H1 (cell line): ENCODE data around the gene CD79A. TPM values are rescaled to one million over a fixed set of nuclear protein-coding genes. Genes with fewer than 3 reads are reported as not detected.

Source experiments
- CTCF ChIA-PET: fragments of 300-600 bp; sonication (Branson Sonifier 250); formaldehyde crosslinking; loops from one replicate; lab custom pipeline; 2021; ENCODE audit not compliant: partially characterized antibody; lab: Charles Lee
- POLR2A ChIA-PET: fragments of 300-600 bp; sonication (Branson Sonifier 250); formaldehyde crosslinking; loops from one replicate; lab custom pipeline; 2021; ENCODE audit warnings: inconsistent platforms; ENCODE audit not compliant: partially characterized antibody; lab: Charles Lee
- DNase-seq, 2 experiments: peaks; one replicate each; pipeline versions ENCODE4 v3.0.0 to v3.0.0-alpha.2; 2010 to 2022; ENCODE audit warnings: low spot score in 2 of 2, low read depth in 1 of 2, mixed read lengths in 1 of 2
- FAIRE-seq: peaks from 2 replicates; lab custom pipeline; 2011; peaks lifted over from hg19 to GRCh38; lab: Jason Lieb, UNC
- H2AFZ ChIP-seq: 2 replicates; pipeline ENCODE4 v1.8.1; 2012; ENCODE audit warnings: low read length, inconsistent platforms
- H2AK5ac ChIP-seq: 2 replicates; pipeline ENCODE4 v1.6.1; 2013; ENCODE audit warnings: low read depth, low read length
- H2BK120ac ChIP-seq: replicated peaks from 2 replicates; pipeline ENCODE3; 2013; ENCODE audit warnings: low read depth, low read length, inconsistent platforms
- H2BK12ac ChIP-seq: 2 replicates; pipeline ENCODE4 v1.6.1; 2013; ENCODE audit warnings: low read depth, low read length
- H2BK15ac ChIP-seq: 2 replicates; pipeline ENCODE4 v1.6.1; 2013; ENCODE audit warnings: low read length
- H2BK20ac ChIP-seq: 2 replicates; pipeline ENCODE4 v1.6.1; 2013; ENCODE audit warnings: low read length
- H2BK5ac ChIP-seq: 2 replicates; pipeline ENCODE4 v1.6.1; 2013; ENCODE audit warnings: low read depth, low read length
- H3K14ac ChIP-seq: 2 replicates; pipeline ENCODE4 v1.6.1; 2013; ENCODE audit warnings: inconsistent platforms; ENCODE audit not compliant: insufficient read length
- H3K18ac ChIP-seq: 2 replicates; pipeline ENCODE4 v1.6.1; 2013; ENCODE audit warnings: low read length; ENCODE audit errors: extremely low read depth
- H3K23ac ChIP-seq: 2 replicates; pipeline ENCODE4 v1.6.1; 2013; ENCODE audit warnings: inconsistent platforms; ENCODE audit not compliant: insufficient read length
- H3K23me2 ChIP-seq: 2 replicates; pipeline ENCODE4 v1.6.1; 2013; ENCODE audit warnings: low read depth, low read length
- H3K27ac ChIP-seq: 2 replicates; pipeline ENCODE4 v1.6.1; 2011; ENCODE audit warnings: low read depth, low read length, inconsistent platforms
- H3K27me3 ChIP-seq, 4 experiments: replicated peaks in 1 of 4; 1 replicate in 1 of 4; 2 replicates in 3 of 4; pipeline versions ENCODE4 v1.6.1 to v1.8.1; 2011 to 2013; ENCODE audit warnings: low read length in 3 of 4, mild to moderate bottlenecking in 3 of 4, inconsistent platforms in 2 of 4, mixed read lengths in 2 of 4, moderate library complexity in 1 of 4; ENCODE audit not compliant: control insufficient read depth in 3 of 4, insufficient read depth in 3 of 4; ENCODE audit errors: extremely low read depth in 1 of 4
- H3K36me3 ChIP-seq, 4 experiments: 2 replicates each; pipeline versions ENCODE4 v1.6.1 to v1.8.1; 2011 to 2013; ENCODE audit warnings: mild to moderate bottlenecking in 4 of 4, low read length in 3 of 4, moderate library complexity in 2 of 4, control low read depth in 1 of 4, inconsistent platforms in 1 of 4; ENCODE audit not compliant: insufficient read depth in 4 of 4, control insufficient read depth in 2 of 4
- H3K4ac ChIP-seq: replicated peaks from 2 replicates; pipeline ENCODE3; 2013; ENCODE audit warnings: low read length, low read depth, mixed read lengths, inconsistent platforms; ENCODE audit not compliant: insufficient read length
- H3K4me1 ChIP-seq, 4 experiments: replicated peaks in 1 of 4; 1 replicate in 1 of 4; 2 replicates in 3 of 4; pipeline versions ENCODE4 v1.6.1 to v1.8.1; 2011 to 2013; ENCODE audit warnings: low read length in 3 of 4, inconsistent platforms in 2 of 4, mixed read lengths in 1 of 4; ENCODE audit not compliant: insufficient read depth in 4 of 4, control insufficient read depth in 3 of 4
- H3K4me2 ChIP-seq, 2 experiments: 2 replicates each; pipeline versions ENCODE4 v1.6.1 to v1.8.1; 2011 to 2013; ENCODE audit warnings: low read depth in 2 of 2, low read length in 2 of 2, control low read depth in 1 of 2, inconsistent platforms in 1 of 2, mild to moderate bottlenecking in 1 of 2; ENCODE audit not compliant: insufficient read depth in 1 of 2
- H3K4me3 ChIP-seq, 4 experiments: fragments of 200-600, 300-600 bp in 1 of 4; sonication (generic), shearing (Covaris generic), sonication (Bioruptor Twin) in 1 of 4; 2 replicates each; pipeline versions ENCODE4 v1.5.1 to v1.8.1; 2011 to 2016; ENCODE audit warnings: low read length in 4 of 4, low read depth in 3 of 4, control low read depth in 2 of 4, inconsistent platforms in 2 of 4, mild to moderate bottlenecking in 2 of 4, mixed read lengths in 1 of 4, moderate library complexity in 1 of 4; ENCODE audit not compliant: insufficient read depth in 2 of 4; ENCODE audit errors: extremely low read depth in 1 of 4
- H3K56ac ChIP-seq: replicated peaks from 2 replicates; pipeline ENCODE3; 2013; ENCODE audit warnings: low read depth, mild to moderate bottlenecking, mixed read lengths, low read length, inconsistent platforms; ENCODE audit not compliant: insufficient read length
- H3K79me1 ChIP-seq: 2 replicates; pipeline ENCODE4 v1.6.1; 2013; ENCODE audit warnings: low read depth, low read length, control low read depth
- H3K79me2 ChIP-seq, 2 experiments: 2 replicates each; pipeline versions ENCODE4 v1.6.1 to v1.8.1; 2012 to 2013; ENCODE audit warnings: low read length in 2 of 2, mild to moderate bottlenecking in 2 of 2, inconsistent platforms in 1 of 2; ENCODE audit not compliant: insufficient read depth in 2 of 2, control insufficient read depth in 1 of 2
- H3K9ac ChIP-seq, 4 experiments: replicated peaks in 1 of 4; 1 replicate in 1 of 4; 2 replicates in 3 of 4; pipeline versions ENCODE4 v1.6.1 to v1.8.1; 2011 to 2013; ENCODE audit warnings: low read depth in 3 of 4, low read length in 3 of 4, control low read depth in 2 of 4, mild to moderate bottlenecking in 2 of 4, moderate library complexity in 2 of 4, inconsistent platforms in 1 of 4; ENCODE audit errors: extremely low read depth in 1 of 4
- H3K9me3 ChIP-seq, 2 experiments: 2 replicates each; pipeline versions ENCODE4 v1.6.1 to v1.8.1; 2012 to 2013; ENCODE audit warnings: mild to moderate bottlenecking in 2 of 2, moderate library complexity in 2 of 2, control low read depth in 1 of 2, inconsistent platforms in 1 of 2, low read depth in 1 of 2, low read length in 1 of 2, mixed read lengths in 1 of 2; ENCODE audit not compliant: insufficient read depth in 2 of 2
- H4K20me1 ChIP-seq, 2 experiments: replicated peaks in 1 of 2; 2 replicates each; pipeline versions ENCODE3 to v1.8.1; 2011 to 2013; ENCODE audit warnings: inconsistent platforms in 2 of 2, low read length in 2 of 2, mild to moderate bottlenecking in 1 of 2; ENCODE audit not compliant: insufficient read depth in 2 of 2, control insufficient read depth in 1 of 2
- H4K5ac ChIP-seq: 2 replicates; pipeline ENCODE4 v1.6.1; 2013; ENCODE audit warnings: low read length, low read depth, mixed read lengths, inconsistent platforms; ENCODE audit not compliant: insufficient read length
- H4K8ac ChIP-seq: 2 replicates; pipeline ENCODE4 v1.8.0; 2013; ENCODE audit warnings: mild to moderate bottlenecking, moderate library complexity, low read length, inconsistent platforms; ENCODE audit not compliant: insufficient read depth; ENCODE audit errors: extremely low read depth
- H4K91ac ChIP-seq: replicated peaks from 2 replicates; pipeline ENCODE3; 2013; ENCODE audit warnings: low read length, mixed read lengths, inconsistent platforms; ENCODE audit not compliant: insufficient read length
- ATF3 ChIP-seq: IDR thresholded peaks from 2 replicates; pipeline ENCODE4 v1.6.1; 2011; ENCODE audit warnings: low read depth, mild to moderate bottlenecking, low read length; ENCODE audit not compliant: insufficient read depth
- CHD1 ChIP-seq: IDR thresholded peaks from 2 replicates; pipeline ENCODE4 v1.6.1; 2012; ENCODE audit warnings: low read depth, low read length, improper control_type of control experiment
- E2F6 ChIP-seq: IDR thresholded peaks from 2 replicates; pipeline ENCODE4 v1.6.1; 2012; ENCODE audit warnings: inconsistent platforms
- RFX5 ChIP-seq: IDR thresholded peaks from 2 replicates; pipeline ENCODE4 v1.6.1; 2011; ENCODE audit warnings: low read depth, low read length, improper control_type of control experiment, borderline replicate concordance
- SIRT6 ChIP-seq: IDR thresholded peaks from one replicate; pipeline ENCODE4 v1.7.1; 2012; ENCODE audit warnings: low read length, inconsistent platforms
- WGBS, 2 experiments: shearing (Covaris generic) in 1 of 2; methylation state at CpG; one replicate each; pipeline versions ENCODE4 v1.1.6 to v1.1.7; 2013 to 2015; ENCODE audit warnings: low lambda C conversion rate in 2 of 2, mixed read lengths in 2 of 2, inconsistent platforms in 1 of 2, low coverage in 1 of 2, missing lambda C conversion rate in 1 of 2; ENCODE audit not compliant: insufficient replicate concordance in 2 of 2, insufficient coverage in 1 of 2, insufficient read length in 1 of 2; ENCODE audit errors: extremely low coverage in 1 of 2, missing lambda C conversion rate in 1 of 2; 5-methylcytosine and 5-hydroxymethylcytosine counted together
- polyA plus RNA-seq, 7 experiments: library from polyadenylated mRNA; depleted of rRNA in 3 of 7; stranded (reverse) in 5 of 7; unstranded in 2 of 7; fragments of >200 nt in 5 of 7; fragments of 200-250 nt in 2 of 7; gene quantifications; 1 replicate in 5 of 7; 2 replicates in 1 of 7; 4 replicates in 1 of 7; pipeline versions ENCODE4 v1.2.1 to v1.2.3, GENCODE V29; 2011 to 2013; ENCODE audit warnings: missing spikeins in 2 of 7, mixed read lengths in 2 of 7
- total RNA-seq: library from RNA; stranded (reverse); fragmentation: NEBNext Ultra II Directional; extraction: Animal tissue kit (Norgen Biotek cat#: 25700); gene quantifications from 2 replicates; pipeline ENCODE4 v1.2.1, GENCODE V29; 2021

Gene CD79A
- total and polyA plus RNA-seq, 2 of the 8 experiments (the other 6 are each of a cell fraction or from before 2014, with no cell fraction given): 0.54 to 0.77 TPM

GRCh38 chr19:41851456-41851855 is 25.6 kb upstream of the CD79A start:
- Histone ChIP-seq H2BK12ac (no peak overlapping the region), H2AFZ (no peak overlapping the region), H3K4me1 (no peaks in the 10 kb centered on the region; a peak in 1 of 7 replicates), H2BK120ac (no peak overlapping the region), H3K4me2 (no peak overlapping the region), H4K5ac (no peak overlapping the region), H2BK5ac (no peak overlapping the region), H3K4ac (no peak overlapping the region), H3K56ac (no peak overlapping the region), H4K20me1 (no peaks in the 10 kb centered on the region), H3K36me3 (no peaks in the 10 kb centered on the region), H3K23me2 (no peaks in the 10 kb centered on the region), H4K8ac (no peak overlapping the region), H3K27me3 (no peaks in the 10 kb centered on the region), H3K79me2 (no peaks in the 10 kb centered on the region), H2BK20ac (peak overlapping the region; percentile 32; the same call in 1 of the 2 replicates), H3K14ac (no peak overlapping the region), H3K79me1 (no peaks in the 10 kb centered on the region), H3K4me3 (no peak overlapping the region), H3K9me3 (peaks cover 0 to 11% of the 10 kb centered on the region in 2 experiments; a peak in 2 of 4 replicates), H4K91ac (no peak overlapping the region), H3K9ac (no peak overlapping the region), H3K18ac (no peak overlapping the region), H3K27ac (no peak overlapping the region), H2AK5ac (no peak overlapping the region), H3K23ac (no peak overlapping the region), H2BK15ac (no peak overlapping the region; the same call in 1 of the 2 replicates)
- TF ChIP-seq RFX5: no peak
- no peak for TF ChIP-seq ATF3
- TF ChIP-seq CHD1: no peak
- no peak for TF ChIP-seq E2F6
- no peak for TF ChIP-seq SIRT6
- POLR2A ChIA-PET: interaction anchor here (0.6 to 4.1 kb wide), 5 partner anchors 8 to 22 kb away, joined by 3 to 31 read pairs (median 3); partner anchors contain the start of gene RPS19
- DNase-seq: no peak
- FAIRE-seq: no peak
- CTCF ChIA-PET: interaction anchor here (0.7 to 6.3 kb wide), 4 partner anchors 14 to 66 kb away, joined by 3 to 31 read pairs (median 4); no protein-coding TSS in a partner anchor
- WGBS, 2 experiments: 57% methylated on average over 4 of the region's 4 CpGs; no CpG with 5 or more reads in 1 of the 2 experiments
